GM19455 (cell line): ENCODE measurements around the gene LRRC37A3.
"Not testable (repeated sequence)": the region's sequence is repeated elsewhere in the genome, so short reads cannot be mapped to it uniquely, and the experiment has no call there.

ENCODE experiments used
- ATAC-seq: cut with Tn5 transposase; IDR thresholded peaks from one replicate; pipeline ENCODE4 v1.9.1; 2021; ENCODE audit not compliant: unreplicated experiment

The LRRC37A3 gene

DNA sequence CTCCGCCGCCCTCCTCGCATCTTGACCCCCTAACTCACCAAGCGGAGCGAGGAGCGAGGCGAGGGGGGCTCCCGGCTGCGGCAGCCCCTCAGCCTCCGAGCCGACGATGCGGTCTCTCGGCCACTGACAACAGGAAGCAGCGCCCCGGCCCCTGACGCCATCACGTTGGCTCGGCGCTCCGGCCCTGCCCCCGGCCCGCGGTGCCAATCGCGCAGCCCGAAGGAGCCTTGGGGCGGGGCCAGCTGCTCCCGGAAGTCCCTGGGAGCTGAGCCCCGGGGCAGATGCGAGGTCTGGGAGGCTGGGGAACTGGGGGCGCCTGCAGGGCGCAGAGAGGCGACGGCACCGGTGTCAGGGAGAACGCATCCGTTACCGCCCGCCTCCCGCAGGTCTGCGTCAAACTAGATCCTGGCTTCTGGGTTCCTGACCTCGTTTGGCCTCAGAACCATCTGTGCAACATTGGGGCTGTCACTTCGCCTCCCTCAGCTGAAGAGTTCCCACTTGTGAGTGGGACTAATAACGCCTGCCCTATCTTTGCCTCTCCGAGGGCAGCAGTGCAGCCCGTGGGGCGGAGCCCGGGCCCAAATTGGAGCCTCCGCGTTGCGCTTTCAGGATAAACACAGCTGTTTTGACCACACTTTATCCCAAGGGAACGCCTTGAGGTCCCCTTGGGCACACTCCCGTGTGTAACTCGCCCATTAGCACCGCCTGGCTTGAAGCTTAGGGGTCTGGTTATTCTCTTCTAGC is 82.1 kb downstream of the LRRC37A3 start:
- peak; percentile 93 for ATAC-seq

DNA sequence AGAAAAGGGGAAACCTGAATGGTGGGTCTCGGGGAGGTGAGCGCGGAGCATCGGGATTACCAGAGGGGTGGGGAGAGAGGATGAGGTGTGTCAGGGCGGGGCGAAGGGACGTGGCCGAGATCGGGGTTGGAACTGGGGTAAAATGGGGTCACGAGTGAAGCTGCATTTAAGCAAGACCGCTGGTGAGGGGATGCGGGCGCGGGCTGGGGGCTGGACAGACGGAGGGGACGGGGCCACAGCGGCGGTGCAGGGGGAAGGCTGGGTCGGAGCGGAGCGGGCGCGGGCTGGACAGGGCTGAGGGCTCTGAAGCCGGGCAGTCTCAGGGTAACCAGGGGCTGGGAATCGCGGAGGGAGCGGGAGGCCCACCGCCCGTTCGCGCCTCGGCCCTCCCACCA is 82.7 kb downstream of the LRRC37A3 start:
- peak; percentile 40 for ATAC-seq

DNA sequence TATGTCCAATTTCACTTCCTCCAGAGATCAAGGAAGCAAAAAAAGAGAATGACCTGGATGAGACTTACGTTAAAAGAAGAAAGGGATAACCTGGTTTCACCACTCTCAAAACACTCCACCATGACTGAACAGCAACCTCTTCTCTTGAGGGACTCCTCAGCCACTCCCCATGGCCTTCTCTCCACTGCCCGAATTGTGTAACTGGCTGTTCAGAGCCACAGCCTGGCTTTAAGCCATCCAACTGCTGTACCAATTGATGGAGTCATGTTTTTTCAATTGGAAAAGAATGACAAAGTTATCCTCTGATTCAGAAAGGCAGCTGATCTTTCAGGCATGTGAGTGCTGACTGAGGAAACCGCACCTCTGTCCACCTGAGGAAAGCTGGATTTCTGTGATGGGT is 85.2 kb downstream of the LRRC37A3 start:
- ATAC-seq = not testable (repeated sequence)

DNA sequence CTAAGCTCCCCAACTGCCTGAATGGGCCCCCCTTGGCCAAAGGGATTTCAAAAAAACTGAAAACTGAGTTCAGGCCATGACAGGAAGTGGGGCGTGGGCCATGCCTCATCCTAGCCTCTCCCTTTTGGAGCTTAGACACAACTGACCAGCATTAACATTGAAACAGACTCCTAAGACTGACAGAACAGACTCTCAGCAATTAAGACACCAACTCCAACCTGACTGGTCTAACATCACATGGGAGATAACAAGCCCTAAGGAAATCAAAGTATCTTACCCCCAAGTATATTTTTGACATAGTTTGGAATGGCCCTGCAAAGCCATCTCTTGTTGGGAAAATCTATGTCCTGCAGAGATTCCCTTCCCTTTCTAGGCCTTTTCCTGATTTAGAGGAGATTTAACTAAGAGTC is 88.6 kb downstream of the LRRC37A3 start:
- ATAC-seq = not testable (repeated sequence)

DNA sequence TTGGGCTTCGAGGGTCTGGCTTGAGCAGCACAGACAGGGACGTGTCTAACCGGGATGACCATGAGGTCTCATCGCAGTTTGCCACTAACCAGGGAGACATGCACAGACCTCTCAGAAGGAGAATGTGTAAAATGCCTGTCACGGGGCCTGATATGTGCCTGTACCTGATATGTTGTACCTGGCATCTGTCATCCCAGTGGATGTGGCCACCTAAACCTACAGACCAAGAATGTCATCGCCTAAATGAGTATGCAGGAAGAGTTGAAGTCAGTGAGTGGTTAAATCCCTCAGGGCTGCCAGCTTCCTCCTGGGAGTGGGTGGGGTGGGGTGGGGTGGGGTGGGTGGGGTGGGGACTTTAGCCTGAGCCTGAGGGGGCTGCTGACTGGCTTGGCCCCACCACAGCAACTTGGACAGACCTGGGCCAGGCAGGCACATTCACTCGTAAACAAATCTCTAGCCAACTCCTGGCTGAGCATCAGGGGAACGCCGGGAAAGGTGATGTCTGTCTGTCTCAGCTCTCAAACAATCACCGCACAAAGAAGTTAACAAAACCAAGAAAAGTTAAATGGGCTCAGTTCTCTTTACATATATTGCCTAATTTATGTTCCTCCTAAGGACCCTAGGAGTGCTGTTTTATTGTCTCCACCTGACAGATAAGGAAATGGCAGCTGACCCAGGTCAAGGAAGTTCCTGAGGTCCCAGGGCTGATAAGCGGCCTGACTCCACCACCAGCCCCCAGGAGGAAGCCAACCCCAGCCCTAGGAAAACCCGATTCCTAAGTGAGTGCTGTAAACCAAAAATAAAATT is 89.3 kb downstream of the LRRC37A3 start:
- not testable (repeated sequence) for ATAC-seq

DNA sequence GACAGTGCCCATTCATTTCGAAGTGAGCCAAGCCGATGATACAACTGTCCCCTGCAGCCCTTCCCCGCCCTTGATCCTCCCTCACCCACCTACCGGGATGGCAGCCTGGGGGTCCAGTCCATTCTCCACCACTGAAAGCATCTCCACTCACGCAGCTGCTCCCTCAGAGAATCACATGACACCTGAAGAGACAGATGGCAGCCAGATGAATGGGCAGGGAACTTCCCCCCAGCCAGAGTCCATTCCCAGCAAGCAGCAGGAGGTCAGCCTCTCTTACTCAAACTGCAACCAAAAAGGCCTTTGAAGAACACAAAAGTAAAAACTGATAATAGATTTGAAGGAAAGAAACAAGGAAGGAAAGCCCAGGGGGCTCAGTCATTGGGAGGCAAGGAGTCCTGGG is 90.2 kb downstream of the LRRC37A3 start:
- ATAC-seq = not testable (repeated sequence)

DNA sequence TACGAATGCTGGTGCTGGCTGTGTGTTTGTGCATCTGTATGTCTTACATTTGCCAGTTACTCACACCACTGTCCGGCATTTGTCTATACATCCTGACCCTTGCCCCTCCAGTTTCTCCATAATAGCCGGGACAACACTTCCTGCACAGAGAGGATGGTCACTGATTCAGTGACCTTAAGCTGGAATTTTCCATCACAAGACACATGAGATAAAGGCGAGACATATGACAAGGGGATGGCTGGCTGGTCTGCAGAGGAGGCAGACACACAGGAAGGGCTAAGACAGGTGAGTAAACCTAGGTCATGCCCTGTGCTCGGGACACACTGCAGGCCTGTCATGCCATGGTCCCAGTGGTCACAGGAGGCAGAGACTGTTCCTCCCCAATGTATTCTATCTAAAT is 100.4 kb downstream of the LRRC37A3 start:
- ATAC-seq = not testable (repeated sequence)

DNA sequence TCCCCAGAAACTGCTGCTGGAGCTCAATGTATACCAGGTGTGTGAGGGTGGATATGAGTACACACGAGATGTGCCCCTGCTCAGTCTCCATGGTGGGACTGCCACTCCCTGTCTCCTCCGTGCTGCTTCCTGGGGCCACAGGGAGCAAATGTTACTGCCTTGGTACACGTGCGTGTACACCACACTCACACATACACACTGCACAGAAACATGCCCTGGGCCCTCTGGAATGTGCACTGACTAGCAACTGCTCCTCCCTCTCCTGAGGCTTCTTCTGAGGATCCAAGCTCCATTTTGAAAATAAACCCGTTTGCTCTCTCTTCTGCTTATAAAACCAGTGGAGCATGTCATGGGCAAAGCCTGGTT is 103.5 kb downstream of the LRRC37A3 start:
- ATAC-seq = not testable (repeated sequence)

DNA sequence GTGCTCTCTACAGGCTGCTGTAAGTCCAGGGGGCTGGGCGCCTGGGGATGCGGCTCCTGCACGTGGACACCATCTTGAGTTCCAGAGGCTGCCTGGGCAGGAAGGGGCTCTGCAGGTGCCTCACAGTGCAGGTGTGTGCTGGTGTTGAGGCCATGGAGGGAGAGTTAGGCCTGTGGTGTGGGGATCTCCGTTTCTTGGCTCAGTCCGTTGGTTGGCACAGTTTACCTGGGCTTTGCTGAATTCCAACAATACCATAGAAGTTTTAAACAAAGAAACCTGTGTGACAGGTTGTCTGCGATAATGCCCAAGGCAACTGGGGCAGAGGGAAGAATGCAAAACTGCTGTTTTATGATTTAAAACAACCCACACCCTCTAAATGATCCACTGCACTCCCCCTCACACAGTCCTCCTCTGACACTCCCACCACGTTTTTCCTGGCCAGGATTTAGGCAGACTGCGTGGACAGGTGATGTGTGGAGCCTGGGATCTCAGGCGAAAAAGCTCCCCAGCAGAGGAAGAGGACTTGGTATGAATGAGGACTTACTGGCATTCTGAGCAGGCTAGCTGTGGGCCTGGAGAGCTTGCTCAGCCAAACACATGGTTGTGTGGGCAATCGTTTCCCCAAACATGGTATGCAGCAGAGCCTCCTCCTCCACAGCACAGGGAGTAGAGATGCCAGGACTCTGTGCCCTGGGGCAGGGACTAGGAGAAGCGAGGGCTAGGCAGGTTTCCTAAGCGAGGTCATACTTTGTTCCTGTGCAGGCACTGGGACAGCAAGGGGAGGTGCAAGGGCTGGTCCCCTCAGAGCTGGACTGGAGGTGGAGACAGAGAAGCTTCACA is 104.1 kb downstream of the LRRC37A3 start:
- not testable (repeated sequence) for ATAC-seq

DNA sequence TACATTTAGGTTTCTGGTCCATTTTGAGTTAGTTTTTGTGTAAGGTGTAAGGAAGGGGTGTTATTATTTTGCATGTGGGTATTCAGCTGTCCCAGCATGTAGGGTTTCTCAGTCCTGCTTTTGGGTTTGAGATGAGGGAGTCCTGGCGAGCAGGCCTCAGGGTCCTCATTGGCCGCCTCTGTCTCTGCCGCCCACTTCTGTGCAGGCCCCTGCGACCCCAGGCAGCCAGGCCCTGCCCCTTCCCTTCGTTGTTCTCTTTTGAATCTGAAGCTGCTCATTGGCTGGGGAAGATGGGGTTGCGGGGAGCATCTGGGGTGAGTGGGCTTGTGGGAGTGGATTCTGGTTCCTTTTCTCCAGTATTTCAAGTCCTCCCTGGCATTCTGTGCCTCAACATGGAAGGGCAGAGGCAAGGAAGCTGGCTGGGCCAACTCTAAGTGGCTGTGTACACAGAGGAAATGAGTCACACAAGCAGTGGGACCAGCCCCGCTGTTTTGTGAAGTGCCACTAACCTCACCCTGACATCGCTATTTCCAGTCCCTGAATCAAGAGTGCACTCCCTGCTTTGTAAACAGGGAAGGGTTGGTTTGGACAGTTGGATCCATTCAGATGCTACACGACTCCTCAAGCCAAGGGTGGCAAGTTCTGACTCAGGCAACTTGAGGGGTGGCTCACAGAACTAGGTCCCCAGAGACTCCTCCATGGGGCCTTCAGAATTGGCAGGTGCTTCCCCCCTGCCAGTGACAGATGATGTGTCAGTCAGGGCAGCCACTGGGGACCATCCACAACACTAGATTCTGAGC is 110.9 kb downstream of the LRRC37A3 start:
- ATAC-seq = peak; percentile 83
